Measurements from ENCODE around the gene FOXL1.

FOXL1 gene

GRCh38 chr16:86538196-86538780 is 40.1 kb upstream of the FOXL1 start:
- no peaks in the 10 kb centered on the region for H3K79me2 ChIP-seq (ENCODE audit: control insufficient read depth, insufficient read depth, low read length)
- no peak overlapping the region for H3K4me2 ChIP-seq (ENCODE audit: low read length)
- H2AK5ac ChIP-seq (ENCODE audit: low read length), result no peak overlapping the region
- H3K9ac ChIP-seq (ENCODE audit: low read length), result no peak overlapping the region
- H3K79me1 ChIP-seq (ENCODE audit: low read length), result no peaks in the 10 kb centered on the region
- WGBS (ENCODE audit: extremely low coverage, insufficient coverage, low lambda C conversion rate), result no CpG with 5 or more reads among the region's 17 CpGs
- H3K4ac ChIP-seq (ENCODE audit: low read depth, low read length), result no peak overlapping the region
- no peaks in the 10 kb centered on the region for H3K27me3 ChIP-seq (ENCODE audit: insufficient read depth, low read length, poor library complexity)
- DNase-seq, result no peak
- no peaks in the 10 kb centered on the region for H3K36me3 ChIP-seq (ENCODE audit: control insufficient read depth, insufficient read depth, low read length)
- H4K8ac ChIP-seq (ENCODE audit: low read depth, low read length), result no peak overlapping the region
- H2BK15ac ChIP-seq (replicated peaks; ENCODE audit: low read depth), result no peak overlapping the region
- no peak overlapping the region for H3K4me3 ChIP-seq (ENCODE audit: low read length)
- H3K56ac ChIP-seq (ENCODE audit: low read length), result no peak overlapping the region
- no peak overlapping the region for H3K18ac ChIP-seq (ENCODE audit: low read length)
- no peak overlapping the region for H3K27ac ChIP-seq (ENCODE audit: low read depth, low read length)
- no peak overlapping the region for H4K5ac ChIP-seq (ENCODE audit: low read length)
- no peak overlapping the region for H3K23ac ChIP-seq (ENCODE audit: low read length)
- no peak overlapping the region for H2BK120ac ChIP-seq (ENCODE audit: low read depth, low read length)
- no peaks in the 10 kb centered on the region for H3K4me1 ChIP-seq (ENCODE audit: control insufficient read depth, low read depth, low read length)
- no peak overlapping the region for H2BK5ac ChIP-seq (ENCODE audit: low read length)

- Histone ChIP-seq H3K4ac (ENCODE audit: low read depth, low read length) (no peak overlapping the region), H3K9ac (ENCODE audit: low read length) (no peak overlapping the region), H3K18ac (ENCODE audit: low read length) (no peak overlapping the region), H3K4me1 (ENCODE audit: control insufficient read depth, low read depth, low read length) (no peaks in the 10 kb centered on the region), H4K8ac (ENCODE audit: low read depth, low read length) (no peak overlapping the region), H2BK15ac (replicated peaks; ENCODE audit: low read depth) (no peak overlapping the region), H3K27me3 (ENCODE audit: insufficient read depth, low read length, poor library complexity) (no peaks in the 10 kb centered on the region), H3K27ac (ENCODE audit: low read depth, low read length) (no peak overlapping the region), H3K36me3 (ENCODE audit: control insufficient read depth, insufficient read depth, low read length) (no peaks in the 10 kb centered on the region), H3K56ac (ENCODE audit: low read length) (no peak overlapping the region), H3K4me3 (ENCODE audit: low read length) (no peak overlapping the region), H3K79me1 (ENCODE audit: low read length) (no peaks in the 10 kb centered on the region), H2BK120ac (ENCODE audit: low read depth, low read length) (no peak overlapping the region), H3K79me2 (ENCODE audit: control insufficient read depth, insufficient read depth, low read length) (no peaks in the 10 kb centered on the region), H3K23ac (ENCODE audit: low read length) (no peak overlapping the region), H3K4me2 (ENCODE audit: low read length) (no peak overlapping the region), H2AK5ac (ENCODE audit: low read length) (no peak overlapping the region), H4K5ac (ENCODE audit: low read length) (no peak overlapping the region), H2BK5ac (ENCODE audit: low read length) (no peak overlapping the region)
- WGBS (ENCODE audit: extremely low coverage, insufficient coverage, low lambda C conversion rate), result no CpG with 5 or more reads among the region's 6 CpGs
- DNase-seq, result no peak
Observed at GRCh38 chr16:86540894-86541293, 37.5 kb upstream of the FOXL1 start.

- Histone ChIP-seq H2BK5ac (ENCODE audit: low read length) (no peak overlapping the region), H3K18ac (ENCODE audit: low read length) (no peak overlapping the region), H3K27ac (ENCODE audit: low read depth, low read length) (no peak overlapping the region), H4K8ac (ENCODE audit: low read depth, low read length) (no peak overlapping the region), H3K23ac (ENCODE audit: low read length) (no peak overlapping the region), H3K79me2 (ENCODE audit: control insufficient read depth, insufficient read depth, low read length) (no peaks in the 10 kb centered on the region), H2BK120ac (ENCODE audit: low read depth, low read length) (no peak overlapping the region), H3K36me3 (ENCODE audit: control insufficient read depth, insufficient read depth, low read length) (no peaks in the 10 kb centered on the region), H3K27me3 (ENCODE audit: insufficient read depth, low read length, poor library complexity) (no peaks in the 10 kb centered on the region), H3K4me2 (ENCODE audit: low read length) (no peak overlapping the region), H3K79me1 (ENCODE audit: low read length) (no peaks in the 10 kb centered on the region), H2AK5ac (ENCODE audit: low read length) (no peak overlapping the region), H3K9ac (ENCODE audit: low read length) (no peak overlapping the region), H3K4ac (ENCODE audit: low read depth, low read length) (no peak overlapping the region), H3K56ac (ENCODE audit: low read length) (no peak overlapping the region), H3K4me3 (ENCODE audit: low read length) (no peak overlapping the region), H3K4me1 (ENCODE audit: control insufficient read depth, low read depth, low read length) (no peaks in the 10 kb centered on the region), H4K5ac (ENCODE audit: low read length) (no peak overlapping the region), H2BK15ac (replicated peaks; ENCODE audit: low read depth) (no peak overlapping the region)
- DNase-seq, result no peak
- no CpG with 5 or more reads among the region's 11 CpGs for WGBS (ENCODE audit: extremely low coverage, insufficient coverage, low lambda C conversion rate)
Observed at GRCh38 chr16:86541560-86541959, 36.8 kb upstream of the FOXL1 start.

- Histone ChIP-seq H4K8ac (ENCODE audit: low read depth, low read length) (no peak overlapping the region), H3K79me2 (ENCODE audit: control insufficient read depth, insufficient read depth, low read length) (no peaks in the 10 kb centered on the region), H2BK15ac (replicated peaks; ENCODE audit: low read depth) (no peak overlapping the region), H3K9ac (ENCODE audit: low read length) (no peak overlapping the region), H3K18ac (ENCODE audit: low read length) (no peak overlapping the region), H4K5ac (ENCODE audit: low read length) (no peak overlapping the region), H3K4me3 (ENCODE audit: low read length) (no peak overlapping the region), H3K27ac (ENCODE audit: low read depth, low read length) (no peak overlapping the region), H2BK120ac (ENCODE audit: low read depth, low read length) (no peak overlapping the region), H3K23ac (ENCODE audit: low read length) (no peak overlapping the region), H3K27me3 (ENCODE audit: insufficient read depth, low read length, poor library complexity) (no peaks in the 10 kb centered on the region), H3K36me3 (ENCODE audit: control insufficient read depth, insufficient read depth, low read length) (no peaks in the 10 kb centered on the region), H3K4me2 (ENCODE audit: low read length) (no peak overlapping the region), H3K56ac (ENCODE audit: low read length) (no peak overlapping the region), H3K4me1 (ENCODE audit: control insufficient read depth, low read depth, low read length) (no peaks in the 10 kb centered on the region), H3K4ac (ENCODE audit: low read depth, low read length) (no peak overlapping the region), H2AK5ac (ENCODE audit: low read length) (no peak overlapping the region), H3K79me1 (ENCODE audit: low read length) (no peaks in the 10 kb centered on the region), H2BK5ac (ENCODE audit: low read length) (no peak overlapping the region)
- DNase-seq, result no peak
- no CpG with 5 or more reads among the region's 21 CpGs for WGBS (ENCODE audit: extremely low coverage, insufficient coverage, low lambda C conversion rate)
Observed at GRCh38 chr16:86542756-86543750, 35.3 kb upstream of the FOXL1 start.

- Histone ChIP-seq H3K79me2 (ENCODE audit: control insufficient read depth, insufficient read depth, low read length) (no peaks in the 10 kb centered on the region), H3K27ac (ENCODE audit: low read depth, low read length) (no peak overlapping the region), H3K56ac (ENCODE audit: low read length) (no peak overlapping the region), H2AK5ac (ENCODE audit: low read length) (no peak overlapping the region), H3K27me3 (ENCODE audit: insufficient read depth, low read length, poor library complexity) (no peaks in the 10 kb centered on the region), H4K5ac (ENCODE audit: low read length) (no peak overlapping the region), H3K36me3 (ENCODE audit: control insufficient read depth, insufficient read depth, low read length) (no peaks in the 10 kb centered on the region), H3K18ac (ENCODE audit: low read length) (no peak overlapping the region), H4K8ac (ENCODE audit: low read depth, low read length) (no peak overlapping the region), H2BK120ac (ENCODE audit: low read depth, low read length) (no peak overlapping the region), H3K4me2 (ENCODE audit: low read length) (no peak overlapping the region), H2BK5ac (ENCODE audit: low read length) (no peak overlapping the region), H3K4ac (ENCODE audit: low read depth, low read length) (no peak overlapping the region), H3K23ac (ENCODE audit: low read length) (no peak overlapping the region), H3K4me3 (ENCODE audit: low read length) (no peak overlapping the region), H3K9ac (ENCODE audit: low read length) (no peak overlapping the region), H3K4me1 (ENCODE audit: control insufficient read depth, low read depth, low read length) (no peaks in the 10 kb centered on the region), H3K79me1 (ENCODE audit: low read length) (no peaks in the 10 kb centered on the region), H2BK15ac (replicated peaks; ENCODE audit: low read depth) (no peak overlapping the region)
- DNase-seq, result no peak
- no CpG with 5 or more reads among the region's 12 CpGs for WGBS (ENCODE audit: extremely low coverage, insufficient coverage, low lambda C conversion rate)
Observed at GRCh38 chr16:86545481-86545880, 32.9 kb upstream of the FOXL1 start.

All from mesendoderm (in vitro differentiated cells).